Stimulated activated CD4-positive, alpha-beta T cell treated with anti-CD3 and anti-CD28 coated beads, Interleukin-2, amount 100 ng/mL, for 24 hours (primary cell): ENCODE measurements around the gene ITGAD.
"Not testable (repeated sequence)": the region's sequence is repeated elsewhere in the genome, so short reads cannot be mapped to it uniquely, and the experiment has no call there.

ENCODE experiments used
- DNase-seq, 2 donors: peaks; one replicate each; pipeline ENCODE4 v3.0.0-alpha.2; 2020

The ITGAD gene

DNA sequence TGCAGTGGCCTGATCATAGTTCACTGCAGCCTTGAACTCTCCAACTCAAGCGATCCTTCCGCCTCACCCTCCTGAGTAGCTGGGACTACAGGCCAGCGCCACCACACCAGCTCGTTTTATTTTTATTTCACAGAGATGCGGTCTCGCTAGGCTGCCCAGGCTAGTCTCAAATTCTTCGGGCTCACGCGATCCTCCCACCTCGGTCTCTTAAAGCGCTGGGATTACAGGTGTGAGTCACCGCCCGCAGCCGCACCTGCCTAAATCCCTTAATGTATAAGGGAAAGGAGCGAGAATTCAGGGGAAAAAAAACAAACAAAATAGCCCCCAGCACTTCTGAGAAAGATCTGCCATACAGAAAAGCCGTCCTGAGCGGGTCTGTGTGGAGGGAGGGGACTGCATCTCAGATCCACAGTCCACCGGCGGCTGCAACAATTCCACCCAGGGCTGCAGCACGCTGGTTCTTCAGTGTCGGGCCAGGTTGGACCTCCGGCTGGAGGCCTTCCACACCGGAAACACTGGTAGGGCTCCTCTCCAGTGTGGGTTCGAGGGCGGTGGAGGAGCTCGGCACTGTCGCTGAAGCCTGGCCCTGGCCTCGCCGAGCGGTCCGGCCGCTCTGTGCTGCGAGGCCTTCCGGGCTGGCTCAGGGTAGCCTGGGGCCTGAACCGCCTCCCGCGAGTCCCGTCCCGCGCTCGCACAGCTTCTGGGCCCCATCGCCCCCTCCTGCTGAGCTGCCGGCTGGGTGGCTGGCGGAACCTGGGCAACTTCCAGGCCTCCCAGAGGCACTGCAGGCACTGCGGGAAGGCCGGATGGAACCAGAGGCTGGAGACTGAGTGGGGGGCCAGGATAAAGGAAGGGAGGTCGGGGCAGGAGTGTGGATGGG, 42.4 kb downstream of the ITGAD start:
- DNase-seq: no peak

DNA sequence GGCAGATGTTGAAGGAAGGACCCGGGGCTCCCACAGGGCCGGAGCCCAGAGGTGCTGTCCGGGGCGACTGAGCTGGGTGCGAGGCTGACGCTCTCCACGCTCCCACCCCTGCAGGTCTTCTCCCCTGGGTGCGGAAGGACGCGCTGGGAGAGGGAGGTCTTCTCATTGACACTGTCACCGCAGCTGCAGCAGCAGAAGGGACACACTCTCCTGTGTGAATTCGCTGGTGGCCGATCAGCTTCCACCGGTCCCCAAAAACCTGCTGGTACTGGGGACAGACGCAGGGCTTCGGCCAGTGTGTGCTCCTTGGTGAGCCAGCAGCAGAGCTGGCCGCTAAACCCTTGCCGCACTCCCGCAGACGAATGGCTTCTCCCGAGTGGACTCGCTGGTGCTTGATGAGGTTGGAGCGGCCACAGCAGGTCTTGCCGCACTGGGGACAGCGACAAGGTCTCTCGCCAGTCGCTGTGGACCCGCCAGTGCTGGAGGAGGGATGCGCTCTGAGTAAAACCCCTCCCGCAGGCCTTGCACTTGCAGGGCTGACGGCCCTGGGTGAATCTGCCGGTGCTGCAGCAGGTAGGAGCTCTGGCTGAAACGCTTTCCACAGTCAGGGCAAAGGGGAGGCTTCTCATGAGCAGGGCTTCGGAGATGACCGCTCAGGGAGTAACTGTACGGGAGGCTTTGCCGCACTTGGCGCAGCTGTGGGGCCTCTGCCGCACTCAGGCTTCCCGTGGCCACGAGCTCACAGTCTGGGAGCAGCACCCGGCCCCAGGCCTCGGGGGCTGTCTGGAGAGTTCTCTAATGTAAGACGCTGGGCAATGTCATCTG, 43.3 kb downstream of the ITGAD start:
- DNase-seq: no peak

DNA sequence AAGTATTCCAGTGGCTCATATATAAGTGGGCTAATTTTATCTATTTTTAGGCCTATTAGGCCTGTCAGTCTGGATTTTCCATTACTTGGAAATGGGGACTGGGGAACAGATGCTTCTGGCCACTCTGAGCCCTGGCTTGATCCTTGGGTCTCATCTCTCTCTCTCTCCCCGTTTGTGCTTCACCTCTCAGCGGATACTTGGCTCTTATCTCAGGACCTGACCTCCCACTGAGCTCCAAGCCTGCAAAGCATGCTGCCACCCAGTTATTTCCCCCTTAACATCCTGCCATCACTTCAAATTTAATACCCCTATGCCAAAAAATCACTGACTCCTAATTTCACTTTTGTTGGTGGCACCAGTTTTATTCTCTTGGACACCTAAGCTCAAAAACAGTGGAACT, 45.3 kb downstream of the ITGAD start:
- no peak for DNase-seq

DNA sequence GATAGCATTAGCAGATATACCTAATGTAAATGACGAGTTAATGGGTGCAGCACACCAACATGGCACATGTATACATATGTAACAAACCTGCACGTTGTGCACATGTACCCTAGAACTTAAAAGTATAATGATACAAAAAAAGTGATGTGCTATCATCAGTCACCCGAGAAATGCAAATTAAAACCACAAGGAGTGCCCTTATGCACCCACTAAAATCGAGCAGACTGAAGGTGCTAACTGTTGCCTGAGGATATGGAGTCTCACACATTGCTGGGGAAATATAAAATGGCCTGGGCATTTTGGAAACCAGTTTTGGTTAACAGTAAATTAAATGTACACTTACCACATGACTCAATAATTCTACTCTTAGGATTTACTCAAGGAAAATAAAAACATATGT, 45.9 kb downstream of the ITGAD start:
- not testable (repeated sequence) for DNase-seq

DNA sequence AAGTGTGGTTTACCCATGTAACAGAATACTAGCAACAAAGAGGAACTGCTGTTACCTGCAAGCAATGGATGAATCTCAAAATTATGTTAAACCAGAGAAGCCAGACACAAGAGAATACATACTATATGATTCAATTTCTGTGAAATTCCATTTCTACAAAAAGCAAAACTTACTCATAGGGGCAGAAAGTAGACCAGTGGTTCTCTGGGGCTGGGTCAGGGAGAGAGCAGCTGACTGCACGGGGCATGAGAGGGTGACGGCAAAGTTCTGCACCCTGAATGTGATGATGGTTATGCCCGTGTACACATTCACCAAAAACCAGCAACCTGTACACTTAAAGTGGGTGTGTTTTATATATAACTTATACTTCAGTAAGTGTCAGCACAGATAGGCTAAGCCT, 46.4 kb downstream of the ITGAD start:
- no peak for DNase-seq

- DNase-seq: no peak
These were observed 47.5 kb downstream of the ITGAD start for GRCh38 chr16:31440516-31441184.

DNA sequence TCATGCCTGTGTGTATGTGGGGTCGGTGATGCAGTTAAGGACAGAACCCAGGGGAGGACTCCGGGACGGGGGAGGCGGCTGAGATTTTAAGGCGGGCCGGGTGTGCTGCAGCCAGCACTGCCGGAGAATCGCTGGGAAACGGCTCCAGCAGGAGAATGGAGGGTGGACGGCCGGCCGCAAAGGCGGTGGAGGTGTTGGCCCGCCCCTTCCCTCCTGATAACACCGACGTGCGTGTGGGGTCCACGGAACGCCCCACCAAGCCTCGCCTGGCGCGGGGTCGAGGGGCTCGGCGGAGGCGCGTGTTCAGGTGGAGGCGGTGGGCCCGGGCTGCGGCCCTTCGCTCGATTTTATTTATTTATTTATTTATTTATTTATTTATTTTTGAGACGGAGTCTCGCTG, 48.8 kb downstream of the ITGAD start:
- DNase-seq: no peak

DNA sequence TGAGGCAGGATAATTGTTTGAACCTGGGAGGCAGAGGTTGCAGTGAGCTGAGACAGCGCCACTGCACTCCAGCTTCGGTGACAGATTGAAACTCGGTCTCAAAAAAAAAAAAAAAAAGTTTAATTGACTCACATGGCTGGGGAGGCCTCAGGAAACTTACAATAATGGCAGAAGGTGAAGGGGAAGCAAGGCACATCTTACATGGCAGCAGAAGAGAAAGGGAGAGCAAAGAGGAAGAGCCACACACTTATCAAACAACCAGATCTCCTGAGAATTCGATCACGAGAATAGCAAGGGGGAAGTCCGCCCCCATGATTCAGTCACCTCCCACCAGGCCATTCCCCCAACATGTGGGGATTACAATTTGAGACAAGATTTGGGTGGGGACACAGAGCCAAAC, 52.8 kb downstream of the ITGAD start:
- DNase-seq: not testable (repeated sequence)

DNA sequence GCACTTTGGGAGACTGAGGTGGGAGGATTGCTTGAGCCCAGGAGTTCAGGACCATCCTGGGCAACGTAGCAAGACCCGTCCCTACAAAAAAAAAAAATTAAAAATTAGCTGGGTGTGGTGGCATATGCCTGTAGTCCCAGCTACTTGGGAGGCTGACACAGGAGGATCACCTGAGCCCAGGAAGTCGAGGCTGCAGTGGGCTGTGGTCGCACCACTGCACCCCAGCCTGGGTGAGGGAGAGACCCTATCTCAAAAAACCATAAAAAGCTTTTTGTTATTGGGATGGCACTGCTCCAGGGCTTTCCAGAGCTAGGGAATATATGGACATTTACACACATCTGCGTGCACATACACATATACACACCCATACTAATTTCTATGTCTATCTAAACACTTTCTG, 58.1 kb downstream of the ITGAD start:
- no peak for DNase-seq

DNA sequence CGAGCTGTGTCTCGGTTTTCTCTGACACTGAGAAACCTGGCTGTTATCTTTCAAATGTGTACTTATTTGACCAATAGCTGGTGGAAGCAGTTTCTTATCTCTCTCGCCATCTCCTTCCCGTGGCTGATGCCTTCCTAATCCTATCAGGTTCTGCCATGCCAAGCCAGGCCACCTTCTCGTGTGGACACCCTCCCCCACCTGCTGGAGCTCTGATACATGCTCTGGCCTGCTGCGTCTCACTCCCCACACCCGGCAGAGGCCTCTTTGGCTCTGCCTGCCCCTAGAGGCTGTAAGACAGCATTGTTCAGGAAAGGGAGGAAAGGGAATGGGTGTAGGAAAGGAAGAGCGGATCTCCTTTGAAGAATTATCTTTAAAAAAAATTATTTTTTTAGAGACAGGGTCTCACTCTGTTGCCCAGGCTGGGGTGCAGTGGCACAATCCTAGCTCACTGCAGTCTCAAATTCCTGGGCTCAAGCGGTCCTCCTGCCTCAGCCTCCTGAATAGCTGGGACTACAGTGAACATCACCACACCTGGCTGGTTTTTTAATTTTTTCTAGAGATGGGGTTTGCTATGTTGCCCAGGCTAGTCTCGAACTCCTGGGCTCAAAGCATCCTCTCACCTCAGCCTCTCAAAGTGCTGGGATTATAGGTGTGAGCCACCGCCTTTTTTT, 58.7 kb downstream of the ITGAD start:
- no peak for DNase-seq

DNA sequence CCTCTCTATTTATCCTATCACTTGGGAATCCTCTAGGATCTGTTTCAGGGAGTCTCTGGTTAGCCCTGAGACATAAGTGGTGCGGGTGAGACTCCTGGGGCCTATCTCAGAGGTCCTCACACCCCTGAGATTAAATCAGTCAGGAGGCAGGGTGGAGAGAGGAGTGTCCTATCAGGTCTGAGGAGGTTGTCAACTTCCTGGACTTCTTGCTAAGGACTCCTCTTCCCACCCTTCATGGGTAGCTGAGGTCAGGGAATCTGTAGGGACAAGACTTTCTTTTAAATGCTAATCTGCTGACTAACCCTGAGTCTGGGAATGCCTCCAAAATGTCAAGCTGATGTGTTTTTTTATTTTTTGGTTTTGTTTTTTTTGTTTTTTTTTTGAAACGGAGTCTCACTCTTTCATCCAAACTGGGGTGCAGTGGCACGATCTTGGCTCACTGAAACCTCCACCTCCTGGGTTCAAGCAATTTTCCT, 59.5 kb downstream of the ITGAD start:
- DNase-seq: no peak

DNA sequence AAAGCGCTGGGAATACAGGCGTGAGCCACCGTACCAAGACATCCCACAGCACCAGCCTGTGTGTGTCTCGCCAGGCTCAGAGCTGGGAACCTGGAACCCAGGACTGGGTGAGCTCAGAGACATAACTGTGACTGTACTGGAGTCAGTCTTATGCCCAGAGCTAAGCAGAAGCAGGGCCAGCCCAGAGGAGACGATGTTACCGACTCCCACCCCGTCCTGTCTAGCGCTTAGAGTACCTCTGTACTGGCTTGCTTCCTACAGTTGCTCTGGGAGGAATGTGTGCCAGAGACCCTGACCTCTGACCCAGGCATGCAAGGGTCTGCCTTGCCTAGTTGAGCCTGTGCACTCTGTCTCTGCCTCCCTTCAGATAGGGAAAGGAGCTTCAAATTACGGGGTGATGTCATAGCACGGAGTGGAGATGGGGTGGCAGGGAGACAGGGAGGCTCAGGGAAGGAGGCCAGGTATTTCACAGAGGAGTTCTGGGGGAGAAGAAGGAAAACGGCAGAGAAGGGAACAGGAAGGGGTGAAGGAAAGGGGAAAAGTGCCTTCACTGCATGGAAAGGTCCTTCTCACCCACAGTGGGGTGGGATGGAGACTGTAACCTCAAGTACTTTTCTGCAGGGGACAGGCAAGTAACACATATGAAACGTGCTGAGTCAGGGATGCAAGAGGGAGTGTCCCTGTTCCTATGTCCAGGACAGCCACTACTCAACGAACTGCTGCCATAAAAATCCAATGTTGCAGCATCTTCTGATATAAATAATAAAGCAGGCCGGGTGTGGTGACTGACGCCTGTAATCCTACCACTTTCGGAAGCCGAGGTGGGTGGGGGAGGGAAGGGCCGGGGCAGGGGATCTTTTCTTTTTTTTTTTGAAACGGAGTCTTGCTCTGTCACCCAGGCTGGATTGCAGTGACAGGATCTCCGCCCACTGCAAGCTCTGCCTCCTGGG, 60.4 kb downstream of the ITGAD start:
- no peak for DNase-seq

DNA sequence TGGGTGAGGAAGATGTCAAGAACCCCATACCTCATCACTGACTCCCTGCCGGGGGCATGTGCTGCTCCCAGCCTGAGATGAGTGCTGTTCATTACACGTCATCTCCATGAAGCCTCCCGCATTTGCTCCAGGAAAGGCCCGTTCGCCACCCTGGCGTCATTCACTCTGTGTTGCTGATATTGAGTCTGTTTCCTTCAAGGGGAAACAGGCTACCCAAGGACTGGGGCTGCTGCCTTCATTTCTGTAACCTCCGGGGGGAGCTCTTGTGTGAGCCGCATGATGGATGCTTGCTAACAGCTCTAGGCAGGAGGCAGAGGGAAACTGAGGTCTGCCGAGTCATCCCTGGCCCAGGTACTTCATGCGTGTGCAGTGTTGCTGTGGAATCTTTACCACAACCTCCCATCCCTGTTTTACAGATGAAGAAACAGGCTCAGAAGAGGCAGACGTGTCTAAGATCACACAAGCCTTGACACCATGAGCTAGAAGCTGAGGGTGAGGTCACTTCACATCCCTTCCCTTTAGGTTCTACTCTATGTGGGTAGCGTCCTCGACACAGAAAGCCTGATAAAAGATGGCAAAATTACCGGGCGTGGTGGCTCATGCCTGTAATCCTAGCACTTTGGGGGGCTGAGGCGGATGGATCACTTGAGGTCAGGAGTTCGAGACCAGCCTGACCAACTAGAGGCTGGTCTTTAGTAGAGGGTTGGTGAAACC, 62.6 kb downstream of the ITGAD start:
- peak in 1 of 2 donors; percentile 35 for DNase-seq

GRCh38 chr16:31456988-31457360, 63.8 kb downstream of the ITGAD start:
- DNase-seq: no peak

DNA sequence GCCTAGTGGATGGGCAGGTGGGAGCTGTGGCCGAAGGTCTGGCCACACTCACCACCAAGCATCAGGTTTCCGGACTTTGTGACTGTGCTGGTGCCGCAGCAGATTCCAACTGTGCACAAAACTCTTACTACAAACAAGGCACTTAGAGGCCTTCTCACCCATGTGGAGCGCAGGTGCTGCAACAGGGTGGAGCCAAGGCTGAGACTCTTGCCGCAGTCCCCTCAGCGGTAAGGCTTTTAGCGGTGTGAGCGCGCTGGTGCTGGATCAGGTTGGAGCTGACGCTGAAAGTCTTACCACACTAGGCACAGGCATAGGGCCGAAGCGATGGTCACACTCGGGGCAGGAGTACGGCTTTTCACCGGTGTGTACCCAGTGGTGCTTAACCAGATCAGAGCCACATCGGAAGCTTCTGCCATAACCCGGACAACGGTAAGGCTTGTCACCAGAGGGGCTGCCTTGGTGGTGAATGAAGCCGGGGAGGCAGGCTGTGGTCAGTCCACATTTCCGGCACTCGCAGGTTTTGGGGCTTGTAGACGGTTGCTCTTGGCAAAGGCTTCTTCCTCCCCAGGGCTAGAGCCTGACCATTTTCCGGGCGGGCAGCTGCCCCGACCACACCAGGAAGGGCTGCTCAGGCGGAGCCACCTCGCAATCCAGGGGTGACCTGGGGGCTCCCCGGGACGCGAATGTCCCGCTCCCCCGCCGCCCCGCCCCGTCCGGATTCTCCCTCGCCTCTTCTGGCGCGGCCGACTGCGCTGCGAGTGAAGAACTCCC, 65.1 kb downstream of the ITGAD start:
- DNase-seq: peak; percentile 57 to 59

DNA sequence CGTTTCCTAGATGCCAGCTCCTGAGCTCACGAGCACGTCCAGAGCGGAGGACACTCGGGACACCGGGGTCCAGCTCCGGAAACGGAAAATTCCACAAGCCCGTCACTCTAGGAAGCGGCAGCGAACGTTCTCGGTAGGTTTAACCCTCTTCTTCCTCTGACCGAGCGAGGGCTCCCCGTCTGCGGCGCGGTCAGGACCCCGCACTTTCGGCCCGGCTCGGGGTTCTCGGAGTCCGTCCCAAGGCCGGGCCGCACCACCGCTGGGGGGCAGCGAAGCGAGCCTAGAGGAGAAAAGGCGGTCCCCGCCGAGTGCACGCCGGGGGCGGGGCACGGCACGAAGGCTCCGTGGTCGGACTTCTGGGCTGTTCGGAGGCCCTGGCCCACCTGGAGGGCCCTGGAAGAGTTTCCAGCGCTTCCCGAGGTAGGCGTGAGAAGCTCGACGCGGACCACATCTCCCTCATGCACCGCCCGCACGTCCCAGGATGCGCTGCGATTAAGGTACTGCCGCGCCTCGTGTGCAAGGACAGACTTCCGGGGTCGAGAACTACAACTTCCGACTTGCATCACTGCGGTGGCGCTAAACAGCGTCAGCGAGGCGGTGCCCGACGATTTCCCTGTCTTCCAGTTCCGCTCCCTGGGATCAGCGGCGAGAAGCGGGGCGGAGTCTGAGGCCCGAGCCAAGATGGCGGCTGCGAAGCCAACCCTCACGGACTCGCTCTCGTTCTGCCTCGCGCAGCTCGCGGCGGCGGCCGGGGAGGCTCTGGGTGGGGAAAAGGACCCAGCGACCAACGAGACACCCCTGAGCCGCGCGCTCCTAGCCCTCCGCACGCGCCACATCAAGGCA, 65.9 kb downstream of the ITGAD start, which contains the start of gene ARMC5:
ARMC5 (plus strand) TSS at position 658 of the 843 bp plus-strand sequence; CDS start at position 682, 24 bp downstream.
- DNase-seq: peak; percentile 96

DNA sequence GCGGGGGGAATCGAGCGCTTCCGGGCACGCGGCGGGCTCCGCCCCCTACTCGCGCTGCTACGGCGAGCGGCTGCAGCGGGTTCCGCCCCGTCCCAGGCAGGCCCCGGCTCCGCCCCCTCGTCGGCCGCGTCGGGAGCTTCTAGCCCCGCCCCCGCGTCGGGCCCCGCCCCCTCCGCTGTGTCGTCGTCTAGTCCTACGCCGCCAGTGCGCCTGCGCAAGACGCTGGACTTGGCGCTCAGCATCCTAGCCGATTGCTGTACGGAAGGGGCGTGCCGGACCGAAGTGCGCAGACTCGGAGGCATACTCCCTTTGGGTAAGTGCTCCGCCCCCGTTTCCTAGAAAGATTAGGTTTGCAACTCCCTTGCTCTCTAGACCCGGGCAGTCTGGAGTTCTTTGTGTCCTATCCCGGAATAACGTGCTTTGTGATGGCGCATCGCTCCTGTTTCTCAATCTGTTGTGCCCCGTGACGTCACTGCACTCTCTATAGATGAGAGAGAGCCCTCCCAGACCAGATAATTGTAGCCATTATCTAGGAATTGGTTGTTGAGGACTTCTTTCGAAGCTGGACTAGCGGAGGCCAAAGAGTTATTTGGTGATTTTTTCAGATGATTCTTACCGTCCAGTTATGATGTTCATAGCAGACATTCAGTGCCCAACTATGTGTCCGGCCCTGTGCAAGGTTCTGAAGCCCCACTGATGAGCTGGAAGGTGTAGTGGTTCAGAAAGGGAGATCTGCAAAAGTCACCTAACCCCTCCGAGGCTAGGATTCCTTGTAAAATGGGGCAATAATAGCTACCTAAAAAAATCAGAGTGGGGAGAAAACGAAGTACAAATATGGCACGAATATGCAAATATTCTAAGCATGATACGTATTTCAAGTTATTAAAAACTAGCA, 66.8 kb downstream of the ITGAD start:
- peak; percentile 100 for DNase-seq

DNA sequence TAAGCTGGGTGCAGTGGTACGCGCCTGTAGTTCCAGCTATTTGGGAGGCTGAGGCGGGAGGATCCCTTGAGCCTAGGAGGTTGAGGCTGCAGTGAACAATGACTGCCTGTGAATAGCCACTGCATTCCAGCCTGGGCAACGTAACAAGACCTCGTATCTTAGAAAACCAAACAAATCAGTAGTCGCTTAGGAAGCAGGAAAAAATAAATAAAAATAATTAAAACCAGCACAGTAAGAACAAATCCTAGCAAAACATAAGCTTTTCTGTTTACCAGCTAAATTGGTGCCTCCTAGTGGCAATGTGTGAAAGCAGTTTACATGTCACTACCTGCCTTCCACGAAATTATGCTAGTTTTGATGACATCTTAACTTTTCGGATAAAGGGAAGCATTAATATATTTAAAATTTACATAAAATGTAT, 67.5 kb downstream of the ITGAD start:
- no peak for DNase-seq
